Activated CD4-positive, alpha-beta T cell treated with anti-CD3 and anti-CD28 coated beads, Interleukin-2, amount 10 ng/mL, durations not matched to agents 7 days and 5 days (primary cell): Measurements from ENCODE around the gene ILF2. TPM values are rescaled to one million over a fixed set of nuclear protein-coding genes. Genes with fewer than 3 reads are reported as not detected.

Source experiments
- CTCF ChIA-PET: fragments of 350-600 bp; sonication (Branson Sonifier 250); formaldehyde crosslinking; loops from one replicate; lab custom pipeline; 2021; ENCODE audit warnings: antibody characterized with exemption; lab: Charles Lee
- POLR2A ChIA-PET: fragments of 350-600 bp; sonication (Branson Sonifier 250); formaldehyde crosslinking; loops from one replicate; lab custom pipeline; 2021; ENCODE audit warnings: antibody characterized with exemption; lab: Charles Lee
- DNase-seq: peaks from one replicate; pipeline ENCODE4 v3.0.0-alpha.2; 2020
- H3K27ac Mint-ChIP-seq: one replicate; pipeline ENCODE4 v1.8.0; 2021; ENCODE audit warnings: mild to moderate bottlenecking, moderate library complexity, mixed read lengths
- H3K27me3 Mint-ChIP-seq: one replicate; pipeline ENCODE4 v1.8.0; 2021; ENCODE audit warnings: mixed read lengths
- H3K36me3 Mint-ChIP-seq: one replicate; pipeline ENCODE4 v1.8.0; 2021; ENCODE audit warnings: low read depth, mixed read lengths
- H3K4me1 Mint-ChIP-seq: one replicate; pipeline ENCODE4 v1.8.0; 2021; ENCODE audit warnings: mixed read lengths
- H3K4me3 Mint-ChIP-seq: one replicate; pipeline ENCODE4 v1.8.0; 2021; ENCODE audit warnings: mild to moderate bottlenecking, moderate library complexity, mixed read lengths
- H3K9me3 Mint-ChIP-seq: one replicate; pipeline ENCODE4 v1.8.0; 2021; ENCODE audit warnings: mixed read lengths
- total RNA-seq, 2 experiments: library from RNA; stranded (reverse); gene quantifications; one replicate each; pipeline ENCODE4 v1.2.3, GENCODE V29; 2021

Gene ILF2
- total RNA-seq, 2 experiments from 2014 or later, result 192 to 223 TPM

GRCh38 chr1:153688736-153689328 is 18.0 kb upstream of the ILF2 start:
- H3K36me3 Mint-ChIP-seq, result no peaks in the 10 kb centered on the region
- DNase-seq, result no peak
- H3K27me3 Mint-ChIP-seq, result peaks cover 8% of the 10 kb centered on the region
- H3K27ac Mint-ChIP-seq, result no peak overlapping the region
- H3K9me3 Mint-ChIP-seq, result no peaks in the 10 kb centered on the region
- no peak overlapping the region for H3K4me3 Mint-ChIP-seq
- H3K4me1 Mint-ChIP-seq, result no peaks in the 10 kb centered on the region
- CTCF ChIA-PET, result no interaction called here
- POLR2A ChIA-PET, result no interaction called here

GRCh38 chr1:153688276-153688675 is 17.5 kb upstream of the ILF2 start:
- Mint-ChIP-seq H3K36me3 (no peaks in the 10 kb centered on the region), H3K9me3 (no peaks in the 10 kb centered on the region), H3K27ac (peak overlapping the region; percentile 58), H3K27me3 (peaks cover 11% of the 10 kb centered on the region), H3K4me1 (no peaks in the 10 kb centered on the region), H3K4me3 (no peak overlapping the region)
- ChIA-PET POLR2A (no interaction called here), CTCF (no interaction called here)
- DNase-seq, result no peak

- Mint-ChIP-seq H3K27ac (no peak overlapping the region), H3K36me3 (no peaks in the 10 kb centered on the region), H3K4me3 (no peak overlapping the region), H3K4me1 (no peaks in the 10 kb centered on the region), H3K27me3 (peaks cover 11% of the 10 kb centered on the region), H3K9me3 (no peaks in the 10 kb centered on the region)
- ChIA-PET CTCF (interaction anchor here (0.6 to 1.0 kb wide), 2 partner anchors 70 to 280 kb away, joined by 3 to 4 read pairs; partner anchors contain the start of gene CREB3L4), POLR2A (no interaction called here)
- no peak for DNase-seq
These were observed 16.7 kb upstream of the ILF2 start for GRCh38 chr1:153687346-153688125.

- ChIA-PET POLR2A (no interaction called here), CTCF (no interaction called here)
- Mint-ChIP-seq H3K36me3 (no peaks in the 10 kb centered on the region), H3K4me3 (no peak overlapping the region), H3K27me3 (peaks cover 25% of the 10 kb centered on the region), H3K4me1 (no peaks in the 10 kb centered on the region), H3K27ac (no peak overlapping the region), H3K9me3 (no peaks in the 10 kb centered on the region)
- no peak for DNase-seq
These were observed 14.9 kb upstream of the ILF2 start for GRCh38 chr1:153685544-153686340.

GRCh38 chr1:153684892-153685291 is 14.1 kb upstream of the ILF2 start:
- DNase-seq, result no peak
- H3K27me3 Mint-ChIP-seq, result peaks cover 31% of the 10 kb centered on the region
- CTCF ChIA-PET, result interaction anchor here (1.2 kb wide), 1 partner anchor 88 kb away, joined by 3 read pairs; no protein-coding TSS in a partner anchor
- H3K27ac Mint-ChIP-seq, result no peak overlapping the region
- POLR2A ChIA-PET, result no interaction called here
- H3K4me1 Mint-ChIP-seq, result peaks cover 3% of the 10 kb centered on the region
- no peak overlapping the region for H3K4me3 Mint-ChIP-seq
- no peaks in the 10 kb centered on the region for H3K9me3 Mint-ChIP-seq
- H3K36me3 Mint-ChIP-seq, result no peaks in the 10 kb centered on the region

- Mint-ChIP-seq H3K9me3 (no peaks in the 10 kb centered on the region), H3K27ac (no peak overlapping the region), H3K27me3 (peaks cover 35% of the 10 kb centered on the region), H3K4me3 (no peak overlapping the region), H3K36me3 (no peaks in the 10 kb centered on the region), H3K4me1 (peaks cover 7% of the 10 kb centered on the region)
- POLR2A ChIA-PET, result no interaction called here
- CTCF ChIA-PET, result interaction anchor here (0.5 to 1.9 kb wide), 3 partner anchors 12 to 89 kb away, joined by 3 to 6 read pairs (median 3); no protein-coding TSS in a partner anchor
- no peak for DNase-seq
These were observed 13.1 kb upstream of the ILF2 start for GRCh38 chr1:153683854-153684253.

- peaks cover 17% of the 10 kb centered on the region for H3K4me1 Mint-ChIP-seq
- no peaks in the 10 kb centered on the region for H3K36me3 Mint-ChIP-seq
- ChIA-PET POLR2A (no interaction called here), CTCF (interaction anchor here (1.3 to 1.9 kb wide), 3 partner anchors 11 to 68 kb away, joined by 3 to 6 read pairs (median 4); no protein-coding TSS in a partner anchor)
- H3K9me3 Mint-ChIP-seq, result no peaks in the 10 kb centered on the region
- DNase-seq, result no peak
- H3K4me3 Mint-ChIP-seq, result no peak overlapping the region
- peaks cover 46% of the 10 kb centered on the region for H3K27me3 Mint-ChIP-seq
- H3K27ac Mint-ChIP-seq, result no peak overlapping the region
These were observed 11.9 kb upstream of the ILF2 start for GRCh38 chr1:153682730-153683129.

- CTCF ChIA-PET, result interaction anchor here (0.7 to 1.5 kb wide), 5 partner anchors 10 to 306 kb away, joined by 3 to 5 read pairs (median 3); partner anchors contain the start of genes CREB3L4 and RAB13
These were observed 9.3 kb upstream of the ILF2 start for GRCh38 chr1:153680120-153680403.

GRCh38 chr1:153679337-153680119 is 8.7 kb upstream of the ILF2 start:
- CTCF ChIA-PET, result interaction anchor here (0.6 to 1.2 kb wide), 6 partner anchors 10 to 307 kb away, joined by 3 to 4 read pairs (median 3); partner anchors contain the start of genes CREB3L4 and RAB13
- no peaks in the 10 kb centered on the region for H3K9me3 Mint-ChIP-seq
- no peak overlapping the region for H3K27ac Mint-ChIP-seq
- POLR2A ChIA-PET, result no interaction called here
- peak overlapping the region; percentile 29 for H3K4me3 Mint-ChIP-seq
- DNase-seq, result peak; percentile 28
- no peaks in the 10 kb centered on the region for H3K36me3 Mint-ChIP-seq
- H3K27me3 Mint-ChIP-seq, result peaks cover 49% of the 10 kb centered on the region
- peaks cover 21% of the 10 kb centered on the region for H3K4me1 Mint-ChIP-seq

More at GRCh38 chr1:153680120-153680403, 9.3 kb upstream of the ILF2 start:
- H3K27me3 Mint-ChIP-seq, result peaks cover 51% of the 10 kb centered on the region
- no peak overlapping the region for H3K4me3 Mint-ChIP-seq
- no peaks in the 10 kb centered on the region for H3K36me3 Mint-ChIP-seq
- H3K27ac Mint-ChIP-seq, result peak overlapping the region; percentile 26
- POLR2A ChIA-PET, result no interaction called here
- no peak for DNase-seq
- H3K4me1 Mint-ChIP-seq, result peaks cover 21% of the 10 kb centered on the region
- no peaks in the 10 kb centered on the region for H3K9me3 Mint-ChIP-seq

- POLR2A ChIA-PET, result no interaction called here
- H3K27me3 Mint-ChIP-seq, result peaks cover 46% of the 10 kb centered on the region
- CTCF ChIA-PET, result interaction anchor here (0.5 to 1.0 kb wide), 3 partner anchors 57 to 1925 kb away, joined by 3 read pairs; no protein-coding TSS in a partner anchor
These were observed 7.9 kb upstream of the ILF2 start, which contains the start of gene NPR1 for GRCh38 chr1:153678519-153679336. TSS of gene NPR1 (plus strand) at chr1:153678688. CDS start at chr1:153679109, 421 bp downstream.

GRCh38 chr1:153677718-153678518 is 7.1 kb upstream of the ILF2 start:
- no peak overlapping the region for H3K27ac Mint-ChIP-seq
- peak overlapping the region; percentile 61 for H3K4me3 Mint-ChIP-seq
- ChIA-PET POLR2A (no interaction called here), CTCF (interaction anchor here (0.5 to 1.0 kb wide), 4 partner anchors 26 to 1926 kb away, joined by 3 to 5 read pairs (median 3); partner anchors contain the start of gene RAB13)
- H3K9me3 Mint-ChIP-seq, result no peaks in the 10 kb centered on the region
- peak; percentile 53 for DNase-seq
- peaks cover 44% of the 10 kb centered on the region for H3K27me3 Mint-ChIP-seq
- H3K36me3 Mint-ChIP-seq, result no peaks in the 10 kb centered on the region
- peaks cover 23% of the 10 kb centered on the region for H3K4me1 Mint-ChIP-seq

More at GRCh38 chr1:153678519-153679336, 7.9 kb upstream of the ILF2 start, which contains the start of gene NPR1:
- Mint-ChIP-seq H3K27ac (no peak within 1 kb of the TSS), H3K9me3 (no peaks in the 10 kb centered on the region), H3K36me3 (no peaks in the 10 kb centered on the region), H3K4me1 (peaks cover 21% of the 10 kb centered on the region), H3K4me3 (peak within 1 kb of the TSS; percentile 61)
- peak; percentile 42 for DNase-seq
